K562 (cell line): ENCODE results near the gene SYVN1.
"Not testable (repeated sequence)": the region's sequence is repeated elsewhere in the genome, so short reads cannot be mapped to it uniquely, and the experiment has no call there.

Source experiments
- BRCA1 ChIP-seq, 2 experiments: fragments of 450-650 bp in 1 of 2; sonication (generic) in 1 of 2; formaldehyde crosslinking in 1 of 2; IDR thresholded peaks; 2 replicates each; pipeline versions ENCODE4 v1.5.0 to v1.6.1; 2017 to 2020; ENCODE audit warnings: mild to moderate bottlenecking in 1 of 2, missing genetic modification reagents in 1 of 2
- CREB1 ChIP-seq, 2 experiments: sonication (generic) in 1 of 2; formaldehyde crosslinking in 1 of 2; IDR thresholded peaks; 2 replicates each; pipeline versions ENCODE4 v1.6.1 to v1.8.0; 2012 to 2022; ENCODE audit warnings: inconsistent platforms in 1 of 2, mild to moderate bottlenecking in 1 of 2, missing genetic modification reagents in 1 of 2, moderate library complexity in 1 of 2
- POLR2A ChIP-seq: fragments of 450-650 bp; conservative IDR thresholded peaks from 2 replicates; pipeline ENCODE4 v1.6.1; 2016
- ZKSCAN1 ChIP-seq: fragments of 150-350 bp; IDR thresholded peaks from 2 replicates; pipeline ENCODE4 v1.6.1; 2016; ENCODE audit warnings: low read depth, low read length
- ZSCAN32 ChIP-seq: fragments of 450-650 bp; formaldehyde crosslinking; IDR thresholded peaks from 2 replicates; pipeline ENCODE4 v1.4.0; 2020; ENCODE audit warnings: mild to moderate bottlenecking, moderate library complexity
- TF ChIP-seq, protein P1 (sequence below): sonication (generic); formaldehyde crosslinking; IDR thresholded peaks from 2 replicates; pipeline ENCODE4 v1.8.1; 2022; ENCODE audit warnings: missing genetic modification reagents
- TF ChIP-seq, protein P2 (sequence below), 3 experiments: IDR thresholded peaks in 2 of 3; conservative IDR thresholded peaks in 1 of 3; 2 replicates each; pipeline ENCODE4 v1.5.1; 2011 to 2012; ENCODE audit warnings: low read length in 3 of 3, mild to moderate bottlenecking in 3 of 3, control low read depth in 2 of 3, improper control_type of control experiment in 1 of 3, inconsistent platforms in 1 of 3, low read depth in 1 of 3, mixed read lengths in 1 of 3, moderate library complexity in 1 of 3; ENCODE audit not compliant: insufficient read depth in 2 of 3

DNA sequence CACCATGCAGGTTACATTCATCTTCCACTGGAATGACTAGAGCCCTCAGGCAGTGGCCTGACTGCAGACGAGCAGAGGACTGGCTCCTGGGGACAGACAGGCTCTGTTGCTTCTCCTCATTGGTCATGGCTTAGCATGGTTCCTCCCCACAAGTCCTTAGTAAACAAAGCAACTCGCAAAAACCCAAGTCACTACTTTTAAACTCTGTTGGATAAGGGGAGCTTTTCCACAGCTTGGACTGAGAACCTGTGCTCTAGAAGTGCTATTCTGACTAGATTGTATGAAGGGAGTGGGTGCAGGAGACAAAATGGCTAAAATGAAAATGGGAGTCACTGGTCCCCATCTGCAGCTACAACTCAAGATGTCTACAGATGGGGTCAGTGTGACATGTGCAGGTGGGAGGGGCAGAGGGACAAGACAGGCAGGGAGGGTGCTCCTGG lies 40.3 kb upstream of the SYVN1 start:
- TF ChIP-seq CREB1 (IDR thresholded peaks at IDR 0.05); CREB1 (CRISPR knock-in tag; IDR thresholded peaks at IDR 0.05); ZSCAN32 (CRISPR knock-in tag); ZKSCAN1; BRCA1 (IDR thresholded peaks at IDR 0.05); BRCA1 (CRISPR knock-in tag; IDR thresholded peaks at IDR 0.05): not testable (repeated sequence)
- TF ChIP-seq, protein P1, sequence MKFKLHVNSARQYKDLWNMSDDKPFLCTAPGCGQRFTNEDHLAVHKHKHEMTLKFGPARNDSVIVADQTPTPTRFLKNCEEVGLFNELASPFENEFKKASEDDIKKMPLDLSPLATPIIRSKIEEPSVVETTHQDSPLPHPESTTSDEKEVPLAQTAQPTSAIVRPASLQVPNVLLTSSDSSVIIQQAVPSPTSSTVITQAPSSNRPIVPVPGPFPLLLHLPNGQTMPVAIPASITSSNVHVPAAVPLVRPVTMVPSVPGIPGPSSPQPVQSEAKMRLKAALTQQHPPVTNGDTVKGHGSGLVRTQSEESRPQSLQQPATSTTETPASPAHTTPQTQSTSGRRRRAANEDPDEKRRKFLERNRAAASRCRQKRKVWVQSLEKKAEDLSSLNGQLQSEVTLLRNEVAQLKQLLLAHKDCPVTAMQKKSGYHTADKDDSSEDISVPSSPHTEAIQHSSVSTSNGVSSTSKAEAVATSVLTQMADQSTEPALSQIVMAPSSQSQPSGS (CRISPR knock-in tag), result not testable (repeated sequence)
- TF ChIP-seq, protein P2, sequence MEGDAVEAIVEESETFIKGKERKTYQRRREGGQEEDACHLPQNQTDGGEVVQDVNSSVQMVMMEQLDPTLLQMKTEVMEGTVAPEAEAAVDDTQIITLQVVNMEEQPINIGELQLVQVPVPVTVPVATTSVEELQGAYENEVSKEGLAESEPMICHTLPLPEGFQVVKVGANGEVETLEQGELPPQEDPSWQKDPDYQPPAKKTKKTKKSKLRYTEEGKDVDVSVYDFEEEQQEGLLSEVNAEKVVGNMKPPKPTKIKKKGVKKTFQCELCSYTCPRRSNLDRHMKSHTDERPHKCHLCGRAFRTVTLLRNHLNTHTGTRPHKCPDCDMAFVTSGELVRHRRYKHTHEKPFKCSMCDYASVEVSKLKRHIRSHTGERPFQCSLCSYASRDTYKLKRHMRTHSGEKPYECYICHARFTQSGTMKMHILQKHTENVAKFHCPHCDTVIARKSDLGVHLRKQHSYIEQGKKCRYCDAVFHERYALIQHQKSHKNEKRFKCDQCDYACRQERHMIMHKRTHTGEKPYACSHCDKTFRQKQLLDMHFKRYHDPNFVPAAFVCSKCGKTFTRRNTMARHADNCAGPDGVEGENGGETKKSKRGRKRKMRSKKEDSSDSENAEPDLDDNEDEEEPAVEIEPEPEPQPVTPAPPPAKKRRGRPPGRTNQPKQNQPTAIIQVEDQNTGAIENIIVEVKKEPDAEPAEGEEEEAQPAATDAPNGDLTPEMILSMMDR (IDR thresholded peaks at IDR 0.05 in 2 of 3, conservative IDR thresholded peaks at IDR 0.05 in 1 of 3; ENCODE audit: insufficient read depth in 2 of 3, low read depth in 1 of 3, low read length in 3 of 3), result not testable (repeated sequence)
- 0 out of 2 replicates have a peak, but pooled peaks have one; percentile 29 for TF ChIP-seq POLR2A
